NCI-H128 (cell line): ENCODE data around the gene GNAL.
A peak's percentile ranks its signal among the peaks of the same experiment; 100 is the strongest.
"Not testable (repeated sequence)": the region's sequence is repeated elsewhere in the genome, so short reads cannot be mapped to it uniquely, and the experiment has no call there.

Experiments used
- DNase-seq: peaks from one replicate; lab custom pipeline; 2025; ENCODE audit not compliant: unreplicated experiment; lab: John Stamatoyannopoulos, UW

The GNAL gene

DNA sequence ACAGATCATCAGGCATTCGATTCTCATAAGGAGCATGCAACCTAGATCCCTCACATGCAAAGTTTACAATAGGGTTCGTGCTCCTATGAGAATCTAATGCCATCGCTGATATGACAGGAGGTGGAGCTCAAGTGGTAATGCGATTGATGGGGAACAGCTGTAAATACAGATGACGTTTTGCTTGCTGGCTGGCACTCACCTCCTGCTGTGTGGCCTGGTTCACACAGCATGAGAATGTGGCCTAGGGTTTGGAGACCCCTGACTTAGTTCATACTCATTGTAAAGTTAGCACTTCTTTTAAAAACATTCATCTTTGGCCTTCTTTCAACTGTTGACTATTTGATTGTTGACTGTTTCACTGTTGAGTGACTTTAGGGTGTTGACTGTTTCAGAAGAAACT, 153.5 kb downstream of the GNAL start:
- DNase-seq = no peak

DNA sequence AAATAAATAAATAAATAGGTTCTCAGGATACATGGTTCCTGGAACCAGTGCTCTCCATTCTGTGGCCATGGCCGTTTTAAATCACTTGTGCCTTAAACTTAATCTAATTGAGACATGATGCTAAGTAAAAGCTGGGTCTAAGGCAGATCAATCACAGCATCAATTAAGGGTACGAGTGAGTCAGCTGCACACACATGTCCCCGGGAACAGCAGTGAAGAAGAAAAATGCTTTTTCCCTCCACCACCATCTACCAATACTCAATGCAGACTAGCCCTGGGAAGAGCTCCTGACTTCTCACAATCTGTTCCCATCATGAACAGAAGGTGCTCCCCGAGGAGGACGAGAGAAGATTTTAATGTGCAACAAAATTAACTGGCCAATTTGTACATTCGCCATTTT, 155.4 kb downstream of the GNAL start:
- DNase-seq = no peak

- DNase-seq = no peak
These were observed 156.6 kb downstream of the GNAL start for GRCh38 chr18:11845654-11846053.

GRCh38 chr18:11847811-11848210, 158.7 kb downstream of the GNAL start:
- DNase-seq = no peak

DNA sequence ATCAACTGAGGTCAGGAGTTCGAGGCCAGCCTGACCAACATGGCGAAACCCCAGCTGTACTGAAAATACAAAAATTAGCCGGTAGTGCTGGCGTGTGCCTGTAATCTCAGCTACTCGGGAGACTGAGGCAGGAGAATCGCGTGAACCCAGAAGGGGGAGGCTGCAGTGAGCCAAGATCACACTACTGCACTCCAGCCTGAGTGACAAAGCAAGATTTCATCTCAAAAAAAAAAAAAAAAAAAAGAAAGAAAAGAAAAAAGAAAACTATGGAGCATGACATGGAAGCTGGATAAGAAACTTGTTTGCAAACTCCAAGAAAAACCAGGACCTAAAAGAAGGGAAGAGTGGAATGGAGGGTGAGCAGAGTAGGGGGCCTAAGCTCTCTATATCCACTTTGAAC, 160.2 kb downstream of the GNAL start:
- DNase-seq = no peak

GRCh38 chr18:11849841-11850634, 161.0 kb downstream of the GNAL start:
- peak; percentile 33 for DNase-seq

DNA sequence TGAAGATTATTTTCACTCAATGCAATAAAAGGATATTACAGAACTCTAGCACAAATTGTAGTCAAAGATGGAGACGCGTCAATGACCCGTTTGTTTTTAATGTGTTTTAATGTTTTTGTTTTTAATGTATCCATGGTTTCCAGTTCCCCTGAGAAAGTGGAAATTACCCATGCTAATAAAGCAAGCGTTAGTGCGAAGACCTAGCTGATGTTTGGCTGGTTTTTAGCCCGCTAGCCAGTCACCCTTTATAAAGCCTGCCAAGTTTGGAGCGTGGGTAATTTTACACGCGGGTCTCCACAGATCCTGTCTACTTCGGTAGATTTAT, 161.7 kb downstream of the GNAL start:
- peak; percentile 62 for DNase-seq

DNA sequence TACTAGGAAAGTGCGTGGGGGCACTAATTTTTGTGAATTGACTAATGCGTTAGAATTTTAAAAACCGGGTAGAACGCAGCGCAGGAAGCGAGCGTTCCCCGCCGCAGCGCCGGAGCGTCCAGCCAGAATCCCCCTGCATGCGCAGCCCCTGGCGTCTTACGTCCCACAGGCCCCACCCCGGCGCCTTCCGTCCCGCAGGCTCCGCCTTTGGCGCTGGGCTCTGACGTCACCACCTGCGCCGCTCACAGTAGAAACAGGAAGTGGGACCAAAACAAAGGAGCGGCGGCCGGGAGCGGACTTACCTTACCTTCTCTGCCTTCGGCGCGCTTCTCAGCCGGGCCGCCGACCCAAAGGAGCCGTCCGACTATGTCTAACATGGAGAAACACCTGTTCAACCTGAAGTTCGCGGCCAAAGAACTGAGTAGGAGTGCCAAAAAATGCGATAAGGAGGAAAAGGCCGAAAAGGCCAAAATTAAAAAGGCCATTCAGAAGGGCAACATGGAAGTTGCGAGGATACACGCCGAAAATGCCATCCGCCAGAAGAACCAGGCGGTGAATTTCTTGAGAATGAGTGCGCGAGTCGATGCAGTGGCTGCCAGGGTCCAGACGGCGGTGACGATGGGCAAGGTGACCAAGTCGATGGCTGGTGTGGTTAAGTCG, 162.2 kb downstream of the GNAL start, which contains the start of gene CHMP1B:
TSS of gene CHMP1B (plus strand) at position 268 of the 660 bp plus-strand sequence. CDS start at position 367, 99 bp downstream.
- peak; percentile 95 for DNase-seq

GRCh38 chr18:11851806-11852337, 162.8 kb downstream of the GNAL start:
- no peak for DNase-seq

- not testable (repeated sequence) for DNase-seq
These were observed 165.5 kb downstream of the GNAL start for GRCh38 chr18:11854554-11854953.

- peak; percentile 25 for DNase-seq
These were observed 168.3 kb downstream of the GNAL start for GRCh38 chr18:11857177-11857887.

- DNase-seq = no peak
These were observed 170.3 kb downstream of the GNAL start for GRCh38 chr18:11859282-11859830.

- DNase-seq = no peak
These were observed 170.9 kb downstream of the GNAL start for GRCh38 chr18:11859903-11860407.

- no peak for DNase-seq
These were observed 171.8 kb downstream of the GNAL start for GRCh38 chr18:11860594-11861450.

DNA sequence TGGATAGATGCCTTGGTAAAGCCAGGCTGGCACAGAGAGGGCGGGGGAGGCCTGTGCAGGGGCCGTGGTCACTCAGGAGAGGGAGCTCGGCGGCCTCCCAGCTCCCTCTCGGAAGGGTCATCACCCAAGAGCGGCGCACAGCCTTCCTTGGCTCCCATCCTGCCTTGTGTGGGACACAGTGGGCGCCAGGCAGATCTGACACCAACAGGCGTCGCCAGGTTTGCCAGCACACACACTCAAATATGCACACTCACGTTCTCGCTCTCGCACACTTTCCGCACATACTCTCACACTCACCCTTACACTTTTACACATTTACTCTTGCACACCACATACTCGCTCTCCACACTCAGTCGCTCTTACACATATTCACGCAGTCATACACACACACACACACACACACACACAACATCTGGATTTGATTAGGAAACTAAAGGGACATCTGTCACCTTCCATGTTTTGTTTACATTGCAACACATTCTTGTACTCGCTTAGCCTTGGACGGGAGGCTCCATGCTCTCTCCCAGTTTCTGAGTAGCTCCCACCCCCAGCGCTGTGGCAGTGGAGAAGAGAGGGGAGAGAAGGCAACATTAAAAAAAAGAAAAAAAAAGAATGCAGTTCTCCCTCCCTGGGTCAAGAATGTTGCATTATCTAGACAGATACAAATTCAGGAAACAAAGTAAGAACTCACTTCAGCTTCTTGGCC, 172.7 kb downstream of the GNAL start:
- no peak for DNase-seq

- DNase-seq = no peak
These were observed 173.5 kb downstream of the GNAL start for GRCh38 chr18:11862468-11863137.

GRCh38 chr18:11864471-11864870, 175.4 kb downstream of the GNAL start:
- no peak for DNase-seq

- DNase-seq = no peak
These were observed 176.0 kb downstream of the GNAL start for GRCh38 chr18:11865071-11865470.

DNA sequence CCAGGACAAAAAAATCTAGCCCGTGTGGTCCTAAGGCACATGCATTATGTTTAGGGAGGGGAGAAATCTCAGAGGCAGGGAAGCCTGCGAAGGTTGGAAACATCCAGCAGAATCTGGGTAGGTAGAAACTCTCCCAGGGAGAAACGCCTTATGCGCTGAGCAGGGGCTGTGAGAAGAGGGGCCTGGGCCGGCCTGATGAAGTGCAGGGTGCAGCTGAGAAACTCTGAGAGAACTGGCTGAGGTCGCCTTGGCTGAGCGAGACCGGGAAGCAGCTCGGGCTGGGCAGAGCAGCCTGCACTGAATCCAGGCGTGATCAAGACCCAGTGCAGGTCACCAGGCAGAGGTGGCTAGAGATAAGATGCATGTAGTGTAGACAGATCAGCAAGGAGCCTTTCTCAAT, 177.3 kb downstream of the GNAL start:
- no peak for DNase-seq
